Measurements from ENCODE around the gene KCNK3.
"Not testable (repeated sequence)": the region's sequence is repeated elsewhere in the genome, so short reads cannot be mapped to it uniquely, and the experiment has no call there.

The KCNK3 gene

DNA sequence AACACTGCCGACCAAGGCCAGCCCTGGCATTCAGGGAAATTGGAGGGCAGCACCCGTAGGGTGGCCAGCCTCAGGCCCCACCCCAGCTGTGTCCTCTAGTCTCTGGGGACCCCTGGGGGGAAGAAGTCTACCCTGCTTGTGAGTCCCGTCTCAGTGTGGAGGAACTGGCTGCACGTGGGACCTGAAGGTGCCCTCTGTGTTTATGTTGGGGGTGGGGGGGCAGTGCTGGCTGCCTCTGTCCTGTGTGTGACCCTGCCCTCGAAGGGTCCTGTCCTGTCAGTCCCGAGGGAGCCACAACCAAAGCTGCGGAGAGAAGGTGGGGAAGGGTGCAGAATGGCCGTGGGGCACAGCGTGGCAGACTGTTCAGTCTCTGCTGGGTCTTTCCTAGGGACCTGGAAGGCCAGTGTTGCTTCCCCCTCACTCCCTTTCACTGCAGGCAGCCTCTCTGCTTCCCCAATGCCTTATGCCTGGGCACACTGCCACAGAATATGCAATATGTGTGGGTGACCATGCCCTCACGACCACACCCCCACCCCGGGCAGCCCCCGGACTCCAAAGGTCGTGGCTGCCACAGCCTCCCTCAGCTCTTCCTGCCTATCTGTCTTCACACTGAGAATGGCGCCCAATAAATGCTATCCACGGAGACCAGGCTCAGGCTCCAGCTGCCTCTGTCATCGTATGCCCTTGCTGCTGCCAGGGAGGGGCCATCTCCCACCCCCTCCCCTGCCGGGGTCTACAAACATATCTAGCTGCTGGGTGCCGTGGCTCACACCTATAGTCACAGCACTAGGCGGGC is 38.2 kb downstream of the KCNK3 start:
- no peak for DNase-seq (ENCODE audit: low spot score)

DNA sequence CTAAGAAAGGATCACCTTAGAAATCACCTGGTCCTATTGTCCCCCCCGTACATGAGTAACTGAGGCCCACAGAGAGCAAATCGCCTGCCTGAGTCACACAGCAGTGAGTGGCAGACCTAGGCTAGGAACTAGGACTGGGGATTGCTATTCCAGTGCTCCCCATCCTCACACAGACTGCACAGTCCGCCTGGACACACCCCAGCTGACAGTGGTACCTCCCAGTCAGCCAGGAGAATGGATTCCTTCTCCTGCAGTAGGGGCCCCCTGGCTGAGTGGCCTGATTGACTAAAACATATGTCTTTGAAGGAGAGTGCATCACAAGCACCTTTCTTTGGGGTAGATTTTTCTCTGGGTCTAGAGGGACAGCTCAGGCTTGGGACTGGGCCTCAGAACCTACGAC is 39.2 kb downstream of the KCNK3 start:
- no peak for DNase-seq (ENCODE audit: low spot score)

GRCh38 chr2:26732446-26732845 is 39.9 kb downstream of the KCNK3 start:
- DNase-seq (ENCODE audit: low spot score), result no peak

DNA sequence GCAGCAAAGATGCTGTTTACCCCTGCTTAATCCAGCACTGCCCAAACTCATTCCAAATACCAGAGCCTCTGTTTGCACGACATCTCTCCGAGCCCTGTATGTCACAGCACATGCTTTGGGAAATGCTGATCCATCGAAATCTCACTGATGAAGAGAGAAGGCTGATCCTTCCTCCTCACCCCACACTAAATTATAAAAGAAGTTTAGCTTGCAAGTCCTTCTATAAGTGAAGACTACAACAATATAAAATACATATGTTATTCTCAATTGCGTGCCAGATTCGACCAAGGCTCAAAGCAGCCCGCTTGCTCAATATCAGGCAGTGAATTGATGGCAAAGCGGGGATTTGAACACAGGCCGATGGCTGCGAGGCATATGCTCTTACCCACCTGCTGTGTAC is 40.9 kb downstream of the KCNK3 start:
- no peak for DNase-seq (ENCODE audit: low spot score)

GRCh38 chr2:26735097-26735496 is 42.6 kb downstream of the KCNK3 start:
- DNase-seq (ENCODE audit: low spot score), result no peak

DNA sequence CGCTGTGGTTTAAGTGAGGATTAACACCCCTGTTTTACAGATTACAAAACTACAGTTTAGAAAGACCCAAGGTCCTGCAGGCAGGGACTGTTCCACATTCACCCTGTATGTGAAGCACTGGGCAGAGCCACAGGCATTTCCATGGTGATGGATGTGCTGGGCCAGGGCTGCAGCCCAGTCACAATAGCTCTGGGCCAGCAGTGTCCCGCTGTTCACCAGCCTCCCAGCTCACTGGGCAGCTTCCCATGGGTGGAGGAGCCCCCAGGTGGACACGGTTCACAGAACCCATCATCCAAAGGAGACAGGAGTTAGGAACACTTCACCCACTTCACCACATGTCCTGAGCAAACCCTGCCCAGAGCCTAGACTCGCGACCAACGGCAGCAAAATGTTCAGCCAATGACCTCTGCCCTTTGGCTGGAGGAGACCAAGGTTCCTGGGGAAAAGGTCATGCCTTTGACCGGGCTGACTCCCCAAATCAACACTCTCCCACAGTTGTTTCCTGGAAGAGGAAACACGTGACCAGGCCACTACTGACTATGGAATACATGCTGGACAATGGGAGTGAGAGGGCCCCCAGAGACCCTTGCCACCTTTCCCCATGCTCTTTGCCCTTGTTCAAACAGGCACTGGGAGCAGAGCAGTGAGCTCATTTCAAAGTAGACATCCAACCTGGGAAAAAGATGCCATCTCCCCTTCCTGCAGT is 43.5 kb downstream of the KCNK3 start:
- no peak for DNase-seq (ENCODE audit: low spot score)

GRCh38 chr2:26737221-26737620 is 44.7 kb downstream of the KCNK3 start:
- DNase-seq (ENCODE audit: low spot score), result no peak

DNA sequence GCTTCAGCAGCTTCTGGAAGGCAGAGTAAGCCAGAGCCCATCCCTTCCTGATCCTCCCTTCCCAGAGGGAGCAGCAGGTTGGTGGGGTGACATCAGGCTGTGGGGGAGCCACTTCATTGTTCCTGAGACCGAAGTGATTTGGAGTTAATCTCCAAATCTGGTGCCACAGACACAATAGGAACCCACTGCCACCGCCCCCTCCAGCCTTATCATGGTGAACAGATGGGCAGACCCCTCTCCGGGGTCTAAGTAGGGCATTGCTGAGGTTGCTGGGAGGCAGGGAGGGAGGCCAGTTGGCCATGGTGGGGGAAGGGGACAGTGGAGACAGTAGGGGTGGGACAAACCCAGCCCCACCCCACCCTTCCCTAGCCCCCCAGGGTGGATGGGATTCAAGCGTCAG is 46.0 kb downstream of the KCNK3 start:
- DNase-seq (ENCODE audit: low spot score), result no peak

- no peak for DNase-seq (ENCODE audit: low spot score)
These were observed 47.0 kb downstream of the KCNK3 start for GRCh38 chr2:26739514-26739913.

DNA sequence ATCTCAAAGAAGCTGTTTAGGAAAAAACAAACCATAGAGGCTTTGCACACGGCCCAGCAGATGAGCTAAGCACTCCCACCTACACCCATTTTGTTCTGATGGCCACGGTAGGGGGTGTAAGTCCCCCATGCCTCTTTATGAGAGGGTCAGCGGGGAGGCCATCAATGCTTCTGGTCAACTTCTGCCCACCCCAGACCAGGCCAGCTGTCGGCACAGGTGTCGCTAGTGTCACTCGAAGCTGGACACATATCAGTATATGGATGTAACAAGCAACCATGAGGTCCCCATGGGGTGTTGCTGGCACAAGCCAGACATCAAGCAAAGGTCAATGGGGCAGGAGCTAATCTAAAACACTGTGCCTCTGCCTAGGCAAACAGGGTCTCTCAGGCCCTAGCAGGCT is 47.8 kb downstream of the KCNK3 start:
- no peak for DNase-seq (ENCODE audit: low spot score)

- no peak for DNase-seq (ENCODE audit: low spot score)
These were observed 48.4 kb downstream of the KCNK3 start for GRCh38 chr2:26740890-26741302.

GRCh38 chr2:26742048-26742770 is 49.7 kb downstream of the KCNK3 start:
- no peak for DNase-seq (ENCODE audit: low spot score)

- no peak for DNase-seq (ENCODE audit: low spot score)
These were observed 51.3 kb downstream of the KCNK3 start for GRCh38 chr2:26743852-26744251.

DNA sequence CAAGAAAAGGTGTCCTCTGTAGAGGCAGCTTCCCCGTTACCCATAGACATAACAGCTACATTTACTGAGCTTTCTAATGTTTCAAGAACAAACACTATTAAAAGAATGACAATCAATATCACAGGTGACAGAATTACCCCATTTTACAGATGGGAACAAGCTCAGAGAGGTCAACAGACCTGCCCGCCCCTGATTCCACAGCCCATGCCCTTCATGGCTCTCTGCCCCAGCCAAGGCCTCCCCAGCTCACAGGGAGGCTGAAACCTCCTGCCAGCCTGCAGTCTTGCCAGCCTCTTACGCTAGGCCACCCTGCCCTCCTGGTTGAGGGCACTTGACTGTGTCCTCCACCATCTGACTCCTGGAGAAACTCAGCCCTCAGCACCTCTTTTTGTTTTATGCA is 52.4 kb downstream of the KCNK3 start:
- no peak for DNase-seq (ENCODE audit: low spot score)

DNA sequence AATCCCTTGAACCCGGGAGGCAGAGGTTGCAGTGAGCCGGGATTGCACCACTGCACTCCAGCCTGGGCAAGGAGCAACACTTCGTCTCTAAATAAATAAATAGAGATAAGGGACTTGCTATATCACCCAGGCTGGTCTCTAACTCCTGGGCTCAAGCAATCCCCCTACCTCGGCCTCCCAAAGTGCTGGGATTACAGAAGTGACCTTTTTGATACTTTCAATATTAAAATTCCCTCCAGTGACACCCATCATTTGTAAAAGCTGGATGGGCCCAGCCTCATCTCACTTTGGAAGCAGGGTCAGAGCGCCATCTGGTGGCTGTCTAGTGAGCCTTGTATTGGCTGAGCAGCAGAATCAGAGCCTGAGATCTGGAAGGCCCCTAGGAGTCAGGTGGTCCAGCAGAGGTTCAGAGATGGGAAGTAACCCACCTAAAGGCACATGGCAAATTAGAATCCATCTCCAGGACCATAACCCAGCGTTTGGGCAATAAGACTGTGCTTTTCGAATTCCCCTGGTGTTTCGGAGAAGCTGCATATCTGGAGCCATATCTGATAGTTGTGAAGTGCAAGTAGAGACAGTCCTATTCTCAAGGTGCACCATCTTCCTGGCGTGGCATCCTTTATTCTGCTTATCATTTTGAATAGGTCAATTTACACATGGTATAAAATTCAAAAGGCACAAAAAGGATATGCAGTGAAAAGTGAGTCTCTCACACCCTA is 53.2 kb downstream of the KCNK3 start:
- peak; percentile 85 for DNase-seq (ENCODE audit: low spot score)

DNA sequence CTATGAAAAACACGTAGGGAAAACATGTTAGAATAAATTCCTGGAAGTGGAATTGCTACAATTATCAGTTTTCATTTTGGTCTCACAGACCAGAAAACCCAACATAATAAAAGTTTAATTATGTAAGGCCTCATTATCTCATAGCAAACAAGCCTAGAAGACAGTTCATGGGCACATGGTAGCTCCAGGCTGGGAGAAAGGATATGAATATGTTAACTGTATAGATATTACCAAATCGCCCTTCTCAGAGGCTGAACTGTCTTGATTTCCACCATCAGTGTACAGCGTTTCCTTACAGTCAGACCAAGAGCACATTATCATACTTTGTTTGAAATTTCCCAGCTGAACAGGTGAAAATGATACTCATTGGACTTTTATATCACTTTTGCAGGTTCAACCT is 54.4 kb downstream of the KCNK3 start:
- DNase-seq (ENCODE audit: low spot score), result no peak

- not testable (repeated sequence) for DNase-seq (ENCODE audit: low spot score)
These were observed 57.4 kb downstream of the KCNK3 start for GRCh38 chr2:26749787-26750420.

DNA sequence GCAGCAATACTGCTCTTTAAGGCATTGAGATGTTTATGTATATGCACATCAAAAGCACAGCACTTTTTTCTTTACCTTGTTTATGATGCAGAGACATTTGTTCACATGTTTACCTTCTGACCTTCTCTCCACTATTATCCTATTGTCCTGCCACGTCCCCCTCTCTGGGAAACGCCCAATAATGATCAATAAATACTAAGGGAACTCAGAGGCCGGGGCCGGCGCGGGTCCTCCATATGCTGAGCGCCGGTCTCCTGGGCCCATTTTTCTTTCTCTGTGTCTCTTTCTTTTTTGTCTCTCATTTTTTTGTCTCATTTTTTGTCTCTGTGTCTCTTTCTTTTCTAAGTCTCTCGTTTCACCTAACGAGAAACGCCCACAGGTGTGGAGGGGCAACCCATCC is 57.9 kb downstream of the KCNK3 start:
- not testable (repeated sequence) for DNase-seq (ENCODE audit: low spot score)

DNA sequence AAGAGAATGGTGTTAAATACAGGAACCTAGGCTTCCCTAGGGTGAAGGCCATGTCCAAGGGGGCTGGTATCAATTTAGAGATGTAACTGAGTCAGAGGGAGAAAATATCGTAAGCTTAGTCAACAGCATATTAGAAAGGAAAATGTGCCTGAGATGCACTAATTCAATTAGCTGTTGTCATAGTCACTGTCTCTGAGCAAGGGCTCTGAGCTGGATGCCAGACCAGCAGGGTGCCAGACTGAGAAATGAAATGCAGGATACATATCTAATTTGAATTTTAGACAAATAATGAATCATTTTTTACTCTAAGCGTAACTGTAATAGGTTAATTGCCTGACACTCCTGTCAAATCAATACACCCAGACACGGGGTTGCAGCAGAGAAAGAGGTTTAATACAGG is 60.1 kb downstream of the KCNK3 start:
- DNase-seq (ENCODE audit: low spot score), result no peak

GRCh38 chr2:26754539-26754938 is 62.0 kb downstream of the KCNK3 start:
- no peak for DNase-seq (ENCODE audit: low spot score)

DNA sequence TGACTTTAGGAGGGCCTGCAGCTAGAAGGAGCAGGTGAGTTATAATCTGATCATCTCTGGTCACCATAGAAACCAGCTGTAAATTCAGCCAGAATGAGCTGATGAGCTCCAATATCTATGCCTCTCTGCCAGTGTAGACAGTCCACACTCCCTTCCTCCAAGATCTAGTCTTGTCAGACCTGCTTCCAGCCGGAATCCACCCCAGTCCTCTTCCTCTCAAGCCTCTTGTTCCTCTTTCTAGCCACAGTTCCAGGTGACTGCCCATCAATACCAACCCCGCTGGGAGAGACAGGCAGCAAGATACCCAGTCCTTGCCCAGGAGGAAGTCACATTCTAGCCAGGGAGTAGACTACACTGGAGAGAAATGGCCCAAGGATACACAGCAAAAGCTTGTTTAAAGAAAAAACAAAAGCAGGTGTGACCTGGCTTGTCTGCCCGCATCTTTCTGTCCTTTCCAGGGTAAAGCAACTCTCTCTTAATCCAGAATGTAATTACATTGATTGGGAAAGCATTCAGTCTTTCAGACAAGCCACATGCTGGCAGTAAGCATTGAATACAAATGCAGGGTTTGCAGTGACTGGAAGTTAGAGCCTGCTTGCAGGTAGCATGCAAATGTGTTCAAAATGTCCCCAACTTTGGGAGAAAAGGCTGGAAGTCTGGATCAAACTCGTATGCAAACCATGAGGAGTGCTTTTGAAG is 62.6 kb downstream of the KCNK3 start:
- DNase-seq (ENCODE audit: low spot score), result no peak
